ENCODE measurements around the gene PARVA.

The PARVA gene

GRCh38 chr11:12456651-12457579, 79.5 kb downstream of the PARVA start:
- peak; percentile 34 for DNase-seq (ENCODE audit: low read depth)

GRCh38 chr11:12458042-12458441, 80.7 kb downstream of the PARVA start:
- no peak for DNase-seq (ENCODE audit: low read depth)

DNA sequence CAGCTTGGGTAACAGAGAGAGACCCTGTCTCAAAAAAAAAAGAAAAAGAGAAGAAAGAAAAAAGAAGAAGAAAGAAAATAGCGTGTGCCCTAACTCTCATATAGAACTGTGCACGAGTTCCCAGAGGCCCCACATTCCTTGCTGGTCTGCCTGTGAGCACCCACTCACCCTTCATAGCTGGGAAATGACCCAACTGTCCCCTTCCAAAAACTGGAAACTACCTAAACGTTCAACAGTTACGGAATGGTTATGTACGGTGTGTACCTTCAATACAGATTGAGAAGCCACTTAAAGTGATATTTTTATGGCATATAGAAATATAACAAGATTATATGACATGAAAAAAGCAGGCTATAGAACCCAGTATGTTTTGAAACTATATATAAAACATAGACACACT, 82.0 kb downstream of the PARVA start:
- no peak for DNase-seq (ENCODE audit: low read depth)

- no peak for DNase-seq (ENCODE audit: low read depth)
These were observed 82.6 kb downstream of the PARVA start for GRCh38 chr11:12459865-12460444.

DNA sequence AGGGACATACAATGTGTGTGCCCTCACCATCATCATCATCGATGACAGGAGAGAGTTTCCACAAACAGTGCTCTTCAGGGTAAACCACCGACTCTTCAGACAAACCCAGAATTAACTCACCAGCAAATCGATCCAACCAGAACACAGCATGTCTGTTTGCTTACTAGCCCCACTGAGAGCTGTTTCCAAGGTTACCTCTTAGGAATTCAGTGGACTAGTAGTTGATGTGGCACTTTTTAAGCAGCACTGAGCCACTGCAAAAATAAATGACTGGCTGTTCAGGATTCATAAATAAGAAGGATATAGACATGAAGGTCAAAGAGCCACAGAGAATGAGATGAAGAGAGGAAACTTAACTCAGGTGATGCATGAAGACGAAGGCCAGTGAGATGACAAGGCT, 83.1 kb downstream of the PARVA start:
- no peak for DNase-seq (ENCODE audit: low read depth)

GRCh38 chr11:12461516-12461915, 84.1 kb downstream of the PARVA start:
- no peak for DNase-seq (ENCODE audit: low read depth)

DNA sequence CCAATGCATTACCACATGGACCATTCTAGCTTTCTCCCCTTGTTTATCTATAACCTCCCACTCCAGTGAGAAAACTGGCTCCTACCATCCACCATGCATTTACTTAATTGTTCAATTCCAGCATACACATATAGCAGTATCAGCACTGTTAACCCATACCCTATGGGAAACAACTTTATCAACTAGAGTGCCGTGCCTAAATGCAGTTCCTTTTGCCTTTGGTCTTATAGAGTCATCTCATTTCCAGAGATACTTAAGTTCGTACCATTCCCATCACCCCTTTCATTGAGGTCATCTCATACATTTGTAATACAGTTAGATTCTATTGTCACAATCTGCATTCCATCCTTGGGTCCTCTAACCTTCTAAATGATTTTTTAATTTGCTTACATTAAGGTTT, 86.9 kb downstream of the PARVA start:
- DNase-seq (ENCODE audit: low read depth): no peak

- no peak for DNase-seq (ENCODE audit: low read depth)
These were observed 88.0 kb downstream of the PARVA start for GRCh38 chr11:12465332-12465731.

- DNase-seq (ENCODE audit: low read depth): no peak
These were observed 90.2 kb downstream of the PARVA start for GRCh38 chr11:12467610-12468009.

DNA sequence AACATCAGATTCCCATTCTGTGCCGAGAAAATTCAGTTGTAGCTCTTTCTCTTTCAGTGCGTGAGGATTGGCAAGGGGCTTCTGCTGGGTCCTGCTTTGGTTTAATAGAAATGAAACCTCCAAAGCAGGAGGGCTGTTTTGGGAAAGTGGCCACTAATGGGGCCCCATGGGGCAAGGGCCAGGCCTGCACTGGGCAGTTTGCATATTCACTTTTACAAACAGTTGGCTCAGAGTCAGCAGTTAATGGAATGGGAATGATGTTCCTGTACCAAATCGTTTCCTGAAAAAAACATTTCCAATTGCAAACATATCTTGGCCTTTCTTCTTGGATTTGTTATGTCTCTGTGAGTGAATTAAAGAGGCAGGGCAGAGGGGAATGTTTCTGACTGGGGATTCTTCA, 92.1 kb downstream of the PARVA start:
- DNase-seq (ENCODE audit: low read depth): peak; percentile 27

- DNase-seq (ENCODE audit: low read depth): no peak
These were observed 92.9 kb downstream of the PARVA start for GRCh38 chr11:12470236-12470635.

- DNase-seq (ENCODE audit: low read depth): no peak
These were observed 95.1 kb downstream of the PARVA start for GRCh38 chr11:12472401-12473005.

DNA sequence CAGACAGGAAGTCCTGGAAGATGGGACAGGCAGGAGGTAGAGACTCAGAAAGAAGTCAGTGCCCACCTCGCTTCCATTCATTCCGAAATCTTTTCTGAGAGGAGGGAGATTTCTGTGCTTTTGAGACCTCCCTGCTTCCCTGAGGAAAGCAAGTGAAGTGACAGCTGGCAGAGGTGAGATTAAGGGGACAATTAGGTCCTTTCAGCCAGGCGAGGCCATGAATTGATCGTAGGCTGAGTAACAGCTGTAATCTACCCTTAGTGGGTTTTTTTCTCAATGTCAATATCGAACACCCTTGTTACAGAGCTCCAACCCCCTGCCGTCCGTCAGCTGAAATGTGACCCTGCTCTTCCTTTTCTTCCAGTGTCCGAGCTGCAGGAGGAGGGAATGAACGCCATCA, 96.0 kb downstream of the PARVA start:
- no peak for DNase-seq (ENCODE audit: low read depth)

- DNase-seq (ENCODE audit: low read depth): no peak
These were observed 97.5 kb downstream of the PARVA start for GRCh38 chr11:12474871-12475270.

GRCh38 chr11:12478743-12479142, 101.4 kb downstream of the PARVA start:
- DNase-seq (ENCODE audit: low read depth): peak; percentile 20

- no peak for DNase-seq (ENCODE audit: low read depth)
These were observed 103.0 kb downstream of the PARVA start for GRCh38 chr11:12480401-12480800.

DNA sequence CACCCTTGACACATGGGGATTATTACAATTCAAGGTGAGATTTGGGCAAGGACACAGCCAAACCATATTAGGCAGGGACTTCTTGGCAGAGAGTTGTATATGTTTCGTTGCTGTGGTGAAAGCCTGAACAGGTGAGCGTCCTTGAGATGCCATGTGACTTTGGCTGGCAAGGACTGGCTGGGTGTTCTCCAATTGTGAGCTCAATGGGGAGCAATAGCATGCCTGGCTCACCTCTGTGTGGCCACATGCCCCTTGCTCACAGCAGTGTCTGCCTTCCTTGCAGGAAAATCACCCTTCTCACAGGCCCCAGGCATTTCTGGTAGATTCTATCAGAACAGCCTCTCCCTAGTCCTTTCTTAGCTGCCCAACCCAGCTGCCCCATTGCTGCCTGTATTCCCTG, 105.5 kb downstream of the PARVA start:
- no peak for DNase-seq (ENCODE audit: low read depth)

- no peak for DNase-seq (ENCODE audit: low read depth)
These were observed 106.2 kb downstream of the PARVA start for GRCh38 chr11:12483604-12484003.

GRCh38 chr11:12485328-12485727, 108.0 kb downstream of the PARVA start:
- no peak for DNase-seq (ENCODE audit: low read depth)

DNA sequence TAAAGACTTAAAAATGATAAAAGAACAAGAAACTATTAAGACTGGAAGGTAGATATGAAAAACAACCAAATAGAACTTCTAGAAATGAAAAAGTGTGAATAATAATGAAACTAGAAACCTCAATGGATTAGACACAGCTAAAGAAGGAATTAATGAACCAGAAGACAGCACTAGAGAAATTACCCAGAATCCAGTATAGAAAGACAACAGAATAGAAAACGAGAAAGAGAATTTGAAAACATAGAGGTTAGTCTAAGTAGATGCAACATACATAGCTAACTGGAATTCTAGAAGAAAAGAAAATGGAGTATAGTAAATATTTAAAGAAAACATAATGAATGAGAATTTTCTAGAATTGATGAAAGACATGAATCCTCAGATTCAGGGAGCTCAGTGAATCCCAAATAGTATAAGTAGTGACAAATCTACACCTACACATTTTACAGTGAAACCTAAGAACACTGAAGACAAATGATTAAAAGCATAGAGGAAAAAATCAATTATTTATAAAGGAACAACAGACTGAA, 111.9 kb downstream of the PARVA start:
- DNase-seq (ENCODE audit: low read depth): no peak

DNA sequence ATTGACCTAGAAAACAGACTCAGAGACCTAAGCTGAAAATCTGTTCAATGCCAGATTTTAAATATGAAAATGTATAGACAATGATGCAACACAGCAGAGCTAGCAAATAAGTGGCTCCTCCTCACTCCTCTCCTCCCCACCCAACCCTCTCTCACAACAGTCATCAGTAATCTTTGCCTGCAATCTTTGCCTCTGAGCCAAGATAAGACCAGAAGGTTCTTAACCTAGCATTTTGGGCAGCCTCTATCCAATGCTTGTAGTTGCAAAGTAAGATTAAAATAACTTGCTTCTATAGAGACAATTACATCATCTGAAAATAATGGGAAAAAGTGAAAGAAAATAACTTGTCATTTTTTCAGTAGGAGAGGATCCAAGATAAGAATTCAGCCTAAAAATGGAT, 117.3 kb downstream of the PARVA start:
- DNase-seq (ENCODE audit: low read depth): peak; percentile 17

- DNase-seq (ENCODE audit: low read depth): no peak
These were observed 119.0 kb downstream of the PARVA start for GRCh38 chr11:12496181-12497025.
